GM18907 (cell line): ENCODE data around the gene NRP2.

Experiments used
- ATAC-seq: cut with Tn5 transposase; IDR thresholded peaks from one replicate; pipeline ENCODE4 v1.9.1; 2021; ENCODE audit warnings: mild to moderate bottlenecking, moderate library complexity; ENCODE audit not compliant: unreplicated experiment

The NRP2 gene

GRCh38 chr2:205706769-205707381, 24.6 kb downstream of the NRP2 start:
- ATAC-seq = peak; percentile 98

GRCh38 chr2:205708231-205708631, 25.9 kb downstream of the NRP2 start:
- no peak for ATAC-seq

- ATAC-seq = no peak
Observed at GRCh38 chr2:205709319-205709718, 27.0 kb downstream of the NRP2 start.

GRCh38 chr2:205712508-205712907, 30.2 kb downstream of the NRP2 start:
- no peak for ATAC-seq

GRCh38 chr2:205713086-205713485, 30.8 kb downstream of the NRP2 start:
- ATAC-seq = no peak

- ATAC-seq = peak; percentile 77
Observed at GRCh38 chr2:205714058-205714776, 31.9 kb downstream of the NRP2 start.

- ATAC-seq = peak; percentile 25
Observed at GRCh38 chr2:205714789-205715720, 32.8 kb downstream of the NRP2 start.

GRCh38 chr2:205715831-205716525, 33.7 kb downstream of the NRP2 start:
- no peak for ATAC-seq

- no peak for ATAC-seq
Observed at GRCh38 chr2:205717175-205717846, 35.0 kb downstream of the NRP2 start.

- no peak for ATAC-seq
Observed at GRCh38 chr2:205717999-205718398, 35.7 kb downstream of the NRP2 start.

- no peak for ATAC-seq
Observed at GRCh38 chr2:205719847-205720246, 37.5 kb downstream of the NRP2 start.

GRCh38 chr2:205720451-205720902, 38.2 kb downstream of the NRP2 start:
- ATAC-seq = no peak

GRCh38 chr2:205721057-205721449, 38.8 kb downstream of the NRP2 start:
- no peak for ATAC-seq

- no peak for ATAC-seq
Observed at GRCh38 chr2:205722283-205722918, 40.1 kb downstream of the NRP2 start.

GRCh38 chr2:205723179-205723578, 40.9 kb downstream of the NRP2 start:
- no peak for ATAC-seq

- ATAC-seq = no peak
Observed at GRCh38 chr2:205725059-205725458, 42.8 kb downstream of the NRP2 start.

- ATAC-seq = no peak
Observed at GRCh38 chr2:205726506-205726905, 44.2 kb downstream of the NRP2 start.

- no peak for ATAC-seq
Observed at GRCh38 chr2:205727174-205727573, 44.9 kb downstream of the NRP2 start.

GRCh38 chr2:205728366-205728765, 46.1 kb downstream of the NRP2 start:
- ATAC-seq = no peak

GRCh38 chr2:205730191-205730590, 47.9 kb downstream of the NRP2 start:
- ATAC-seq = no peak
